IMR-90 (cell line): ENCODE measurements around the gene CRISPLD2. TPM values are rescaled to one million over a fixed set of nuclear protein-coding genes. Genes with fewer than 3 reads are reported as not detected.
A peak's percentile ranks its signal among the peaks of the same experiment; 100 is the strongest.

ENCODE experiments used
- ATAC-seq: fragments of 200-7000 bp; cut with Tn5 transposase; 2 replicates; pipeline ENCODE4 v1.9.1; 2020; ENCODE audit warnings: low read depth, mild to moderate bottlenecking, moderate library complexity
- BruUV-seq: library from RNA; stranded (reverse); fragments of 400-500 nt; replicated peaks from 2 replicates; lab custom pipeline; 2021; lab: Mats Ljungman, UMichigan
- CTCF ChIA-PET: fragments of 300-600 bp; formaldehyde crosslinking; extraction: SDS; loops from one replicate; lab custom pipeline; 2021; ENCODE audit warnings: antibody characterized with exemption; lab: Yijun Ruan, JAX
- POLR2A ChIA-PET: fragments of 300-600 bp; sonication (Branson Sonifier 250); formaldehyde crosslinking; loops from one replicate; lab custom pipeline; 2022; ENCODE audit warnings: antibody characterized with exemption; ENCODE audit not compliant: unreplicated experiment; lab: Charles Lee
- DNase-seq: peaks from one replicate; pipeline ENCODE4 v3.0.0; 2013
- H2AFZ ChIP-seq: replicated peaks from 2 replicates; pipeline ENCODE3; 2013; ENCODE audit warnings: low read length, mild to moderate bottlenecking; ENCODE audit not compliant: poor library complexity
- H2AK5ac ChIP-seq: 2 replicates; pipeline ENCODE4 v1.6.1; 2013; ENCODE audit warnings: low read depth, low read length, inconsistent platforms
- H2AK9ac ChIP-seq: replicated peaks from 2 replicates; pipeline ENCODE3; 2013; ENCODE audit warnings: mild to moderate bottlenecking, low read depth, low read length, moderate library complexity; ENCODE audit not compliant: poor library complexity
- H2BK120ac ChIP-seq: 2 replicates; pipeline ENCODE4 v1.6.1; 2013; ENCODE audit warnings: low read depth, low read length, inconsistent platforms
- H2BK15ac ChIP-seq: 3 replicates; pipeline ENCODE4 v1.6.1; 2013; ENCODE audit warnings: low read depth, low read length, inconsistent platforms
- H2BK20ac ChIP-seq: 2 replicates; pipeline ENCODE4 v1.6.1; 2013; ENCODE audit warnings: low read depth, mild to moderate bottlenecking, inconsistent platforms, low read length, moderate library complexity
- H2BK5ac ChIP-seq: 2 replicates; pipeline ENCODE4 v1.6.1; 2013; ENCODE audit warnings: mild to moderate bottlenecking, low read depth, low read length, inconsistent platforms; ENCODE audit not compliant: poor library complexity, severe bottlenecking
- H3K14ac ChIP-seq: replicated peaks from 2 replicates; pipeline ENCODE4 v1.6.1; 2013; ENCODE audit warnings: low read depth, low read length, inconsistent platforms
- H3K18ac ChIP-seq: 2 replicates; pipeline ENCODE4 v1.6.1; 2013; ENCODE audit warnings: low read depth, low read length, control low read depth
- H3K23ac ChIP-seq: 2 replicates; pipeline ENCODE4 v1.6.1; 2013; ENCODE audit warnings: low read depth, low read length, inconsistent platforms
- H3K27ac ChIP-seq: 2 replicates; pipeline ENCODE4 v1.5.1; 2013; ENCODE audit warnings: mild to moderate bottlenecking, control low read depth, low read length; ENCODE audit not compliant: insufficient read depth
- H3K27me3 ChIP-seq: 2 replicates; pipeline ENCODE4 v1.6.1; 2013; ENCODE audit warnings: low read length; ENCODE audit not compliant: control insufficient read depth, insufficient read depth
- H3K36me3 ChIP-seq: 2 replicates; pipeline ENCODE4 v1.6.1; 2013; ENCODE audit warnings: low read length, mixed read lengths; ENCODE audit not compliant: control insufficient read depth, insufficient read depth
- H3K4ac ChIP-seq: 2 replicates; pipeline ENCODE4 v1.6.1; 2013; ENCODE audit warnings: low read depth, low read length, inconsistent platforms
- H3K4me1 ChIP-seq: 2 replicates; pipeline ENCODE4 v1.6.1; 2013; ENCODE audit warnings: low read length, mixed read lengths; ENCODE audit not compliant: control insufficient read depth, insufficient read depth
- H3K4me2 ChIP-seq: 2 replicates; pipeline ENCODE4 v1.6.1; 2013; ENCODE audit warnings: low read depth, mild to moderate bottlenecking, control low read depth, low read length, moderate library complexity
- H3K4me3 ChIP-seq: 2 replicates; pipeline ENCODE4 v1.5.1; 2013; ENCODE audit warnings: low read depth, mild to moderate bottlenecking, control low read depth, low read length, moderate library complexity; ENCODE audit not compliant: insufficient read depth
- H3K56ac ChIP-seq: 2 replicates; pipeline ENCODE4 v1.6.1; 2013; ENCODE audit warnings: low read length, inconsistent platforms; ENCODE audit not compliant: insufficient read depth; ENCODE audit errors: extremely low read depth
- H3K79me1 ChIP-seq, 2 experiments: 2 replicates each; pipeline ENCODE4 v1.6.1; 2013; ENCODE audit warnings: low read length in 2 of 2, inconsistent platforms in 1 of 2, low read depth in 1 of 2
- H3K9ac ChIP-seq: 2 replicates; pipeline ENCODE4 v1.6.1; 2013; ENCODE audit warnings: low read depth, low read length, control low read depth
- H3K9me1 ChIP-seq: 2 replicates; pipeline ENCODE4 v1.6.1; 2013; ENCODE audit warnings: low read length, inconsistent platforms; ENCODE audit not compliant: insufficient read depth
- H3K9me3 ChIP-seq: 2 replicates; pipeline ENCODE4 v1.6.1; 2013; ENCODE audit warnings: low read length; ENCODE audit not compliant: control insufficient read depth, insufficient read depth
- H4K20me1 ChIP-seq: 2 replicates; pipeline ENCODE4 v1.6.1; 2013; ENCODE audit warnings: low read length, inconsistent platforms; ENCODE audit not compliant: insufficient read depth
- H4K5ac ChIP-seq: 2 replicates; pipeline ENCODE4 v1.6.1; 2013; ENCODE audit warnings: mild to moderate bottlenecking, low read depth, low read length, control low read depth
- H4K8ac ChIP-seq, 2 experiments: 2 replicates each; pipeline ENCODE4 v1.6.1; 2013; ENCODE audit warnings: low read depth in 2 of 2, low read length in 2 of 2, control low read depth in 1 of 2, inconsistent platforms in 1 of 2
- H4K91ac ChIP-seq: 2 replicates; pipeline ENCODE4 v1.6.1; 2013; ENCODE audit warnings: low read depth, low read length, inconsistent platforms; ENCODE audit not compliant: insufficient read depth
- BHLHE40 ChIP-seq: fragments of 150-350 bp; IDR thresholded peaks from 2 replicates; pipeline ENCODE4 v1.6.1; 2016; ENCODE audit warnings: mild to moderate bottlenecking, low read depth, low read length
- CEBPB ChIP-seq: IDR thresholded peaks from 2 replicates; pipeline ENCODE4 v1.6.1; 2012; ENCODE audit warnings: low read depth, low read length, improper control_type of control experiment
- CHD1 ChIP-seq: IDR thresholded peaks from 2 replicates; pipeline ENCODE4 v1.6.1; 2012; ENCODE audit warnings: low read depth, low read length, improper control_type of control experiment
- FOS ChIP-seq: fragments of 150-350 bp; IDR thresholded peaks from 2 replicates; pipeline ENCODE4 v1.6.1; 2016; ENCODE audit warnings: low read depth, low read length
- MAFK ChIP-seq: IDR thresholded peaks from 2 replicates; pipeline ENCODE4 v1.6.1; 2012; ENCODE audit warnings: low read depth, low read length, improper control_type of control experiment
- MAZ ChIP-seq: IDR thresholded peaks from 2 replicates; pipeline ENCODE4 v1.6.1; 2012; ENCODE audit warnings: low read depth, mild to moderate bottlenecking, low read length, improper control_type of control experiment, moderate library complexity, borderline replicate concordance
- MXI1 ChIP-seq: IDR thresholded peaks from 2 replicates; pipeline ENCODE4 v1.6.1; 2012; ENCODE audit warnings: low read depth, mild to moderate bottlenecking, low read length, moderate library complexity, borderline replicate concordance
- NFE2L2 ChIP-seq: fragments of 150-350 bp; IDR thresholded peaks from 2 replicates; pipeline ENCODE4 v1.6.1; 2016; ENCODE audit warnings: low read depth, mild to moderate bottlenecking, low read length
- POLR2A ChIP-seq: IDR thresholded peaks from 2 replicates; pipeline ENCODE4 v1.6.1; 2012; ENCODE audit warnings: mild to moderate bottlenecking, low read depth, low read length
- RAD21 ChIP-seq: IDR thresholded peaks from 2 replicates; pipeline ENCODE4 v1.6.1; 2012; ENCODE audit warnings: low read length, improper control_type of control experiment
- RCOR1 ChIP-seq: IDR thresholded peaks from 2 replicates; pipeline ENCODE4 v1.6.1; 2012; ENCODE audit warnings: mild to moderate bottlenecking, low read length, improper control_type of control experiment; ENCODE audit not compliant: insufficient replicate concordance
- RFX5 ChIP-seq: IDR thresholded peaks from 2 replicates; pipeline ENCODE4 v1.8.0; 2012; ENCODE audit warnings: low read depth, mild to moderate bottlenecking, low read length, moderate library complexity
- SMC3 ChIP-seq: fragments of 150-350 bp; IDR thresholded peaks from 2 replicates; pipeline ENCODE4 v1.6.1; 2016; ENCODE audit warnings: low read depth, mild to moderate bottlenecking, antibody characterized with exemption, low read length, moderate library complexity
- WGBS, 2 experiments: methylation state at CpG; one replicate each; pipeline versions ENCODE4 v1.1.5 to v1.1.7; 2013; ENCODE audit warnings: missing lambda C conversion rate in 2 of 2; ENCODE audit not compliant: insufficient read length in 1 of 2; ENCODE audit errors: extremely low coverage in 2 of 2; 5-methylcytosine and 5-hydroxymethylcytosine counted together
- dilution Hi-C: fragments of 300-500 bp; cut with HindIII; formaldehyde crosslinking; loops from one replicate; pipeline ENCODE4 v1.14.3; 2018; ENCODE audit warnings: low sequenced_read_pairs; ENCODE audit not compliant: unreplicated experiment
- in situ Hi-C: fragments of 300-500 bp; cut with MboI; formaldehyde crosslinking; loops from 3 replicates; pipeline ENCODE4 v1.14.3; 2019; ENCODE audit warnings: low sequenced_read_pairs, inconsistent platforms, mixed read lengths
- intact Hi-C: fragments of 100-400 bp; cut with micrococcal nuclease; formaldehyde crosslinking; loops from 2 replicates; pipeline ENCODE4 v1.10.0; 2022
- polyA plus RNA-seq, 3 experiments: library from polyadenylated mRNA; depleted of rRNA; stranded (reverse); fragments of >200 nt; gene quantifications; 2 replicates each; pipeline ENCODE4 v1.2.3, GENCODE V29; 2012; ENCODE audit warnings: low replicate concordance in 1 of 3
- total RNA-seq: library from RNA; depleted of rRNA; stranded (reverse); fragments of >200 nt; gene quantifications from 2 replicates; pipeline ENCODE4 v1.2.3, GENCODE V29; 2012
- TF ChIP-seq, protein P1 (sequence below): conservative IDR thresholded peaks from 2 replicates; pipeline ENCODE4 v1.5.1; 2012; ENCODE audit warnings: mild to moderate bottlenecking, low read depth, low read length, improper control_type of control experiment
- TF ChIP-seq, protein P2 (sequence below): fragments of 150-350 bp; IDR thresholded peaks from 2 replicates; pipeline ENCODE4 v1.6.1; 2017; ENCODE audit warnings: mild to moderate bottlenecking, antibody characterized with exemption, low read length, low read depth

CRISPLD2 gene
- total and polyA plus RNA-seq, 2 of the 4 experiments (the other 2 are of a cell fraction), result 23.1 to 37.5 TPM

- Histone ChIP-seq H3K23ac (peak overlapping the region; percentile 16; the same call in 1 of the 2 replicates), H4K91ac (peak overlapping the region; percentile 21; the same call in 1 of the 2 replicates), H3K4me2 (no peak overlapping the region), H2BK120ac (no peak overlapping the region), H3K18ac (0 out of 2 replicates have a peak overlapping the region, but pooled peaks have one; percentile 33), H3K27ac (no peak overlapping the region), H3K4me1 (peaks cover 12% of the 10 kb centered on the region; the same call in 1 of the 2 replicates), H2BK15ac (no peak overlapping the region), H3K79me1 (no peaks in the 10 kb centered on the region), H2BK5ac (no peak overlapping the region), H2BK20ac (no peak overlapping the region), H3K9me1 (peaks cover 3% of the 10 kb centered on the region; the same call in 1 of the 2 replicates), H2AFZ (peak overlapping the region; percentile 24), H4K20me1 (no peaks in the 10 kb centered on the region), H3K9ac (no peak overlapping the region; the same call in 1 of the 2 replicates), H3K27me3 (no peaks in the 10 kb centered on the region), H3K36me3 (no peaks in the 10 kb centered on the region), H3K4me3 (no peak overlapping the region), H2AK5ac (peak overlapping the region; percentile 66), H3K14ac (0 out of 2 replicates have a peak overlapping the region, but pooled peaks have one; percentile 43), H4K8ac (no peak overlapping the region), H4K5ac (no peak overlapping the region), H2AK9ac (no peak overlapping the region), H3K4ac (no peak overlapping the region; the same call in 1 of the 2 replicates), H3K56ac (no peak overlapping the region), H3K9me3 (no peaks in the 10 kb centered on the region)
- intact Hi-C loops (no loop called here), in situ Hi-C loops (no loop called here), dilution Hi-C loops (no loop called here)
- BruUV-seq, result no TSS peak
- WGBS, 2 experiments, result 89% methylated on average over 12 of the region's 13 CpGs; no CpG with 5 or more reads in 1 of the 2 experiments
- no peak for DNase-seq
- CTCF ChIA-PET, result interaction anchor here (2.5 kb wide), 1 partner anchor 14 kb away, joined by 5 read pairs; no protein-coding TSS in a partner anchor
- POLR2A ChIA-PET, result no interaction called here
- no peak for ATAC-seq
- TF ChIP-seq SMC3 (no peak), CEBPB (no peak), FOS (no peak), BHLHE40 (no peak), MAFK (no peak), NFE2L2 (no peak), MXI1 (no peak), RCOR1 (no peak), CHD1 (no peak), RFX5 (no peak), RAD21 (no peak), POLR2A (no peak), MAZ (no peak)
- TF ChIP-seq, protein P1, sequence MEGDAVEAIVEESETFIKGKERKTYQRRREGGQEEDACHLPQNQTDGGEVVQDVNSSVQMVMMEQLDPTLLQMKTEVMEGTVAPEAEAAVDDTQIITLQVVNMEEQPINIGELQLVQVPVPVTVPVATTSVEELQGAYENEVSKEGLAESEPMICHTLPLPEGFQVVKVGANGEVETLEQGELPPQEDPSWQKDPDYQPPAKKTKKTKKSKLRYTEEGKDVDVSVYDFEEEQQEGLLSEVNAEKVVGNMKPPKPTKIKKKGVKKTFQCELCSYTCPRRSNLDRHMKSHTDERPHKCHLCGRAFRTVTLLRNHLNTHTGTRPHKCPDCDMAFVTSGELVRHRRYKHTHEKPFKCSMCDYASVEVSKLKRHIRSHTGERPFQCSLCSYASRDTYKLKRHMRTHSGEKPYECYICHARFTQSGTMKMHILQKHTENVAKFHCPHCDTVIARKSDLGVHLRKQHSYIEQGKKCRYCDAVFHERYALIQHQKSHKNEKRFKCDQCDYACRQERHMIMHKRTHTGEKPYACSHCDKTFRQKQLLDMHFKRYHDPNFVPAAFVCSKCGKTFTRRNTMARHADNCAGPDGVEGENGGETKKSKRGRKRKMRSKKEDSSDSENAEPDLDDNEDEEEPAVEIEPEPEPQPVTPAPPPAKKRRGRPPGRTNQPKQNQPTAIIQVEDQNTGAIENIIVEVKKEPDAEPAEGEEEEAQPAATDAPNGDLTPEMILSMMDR, result no peak
- TF ChIP-seq, protein P2, sequence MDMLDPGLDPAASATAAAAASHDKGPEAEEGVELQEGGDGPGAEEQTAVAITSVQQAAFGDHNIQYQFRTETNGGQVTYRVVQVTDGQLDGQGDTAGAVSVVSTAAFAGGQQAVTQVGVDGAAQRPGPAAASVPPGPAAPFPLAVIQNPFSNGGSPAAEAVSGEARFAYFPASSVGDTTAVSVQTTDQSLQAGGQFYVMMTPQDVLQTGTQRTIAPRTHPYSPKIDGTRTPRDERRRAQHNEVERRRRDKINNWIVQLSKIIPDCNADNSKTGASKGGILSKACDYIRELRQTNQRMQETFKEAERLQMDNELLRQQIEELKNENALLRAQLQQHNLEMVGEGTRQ, result no peak
These were observed 33.1 kb upstream of the CRISPLD2 start for GRCh38 chr16:84786605-84787262.
